ENCODE data around the gene FAM216A.
"Not testable (repeated sequence)": the region's sequence is repeated elsewhere in the genome, so short reads cannot be mapped to it uniquely, and the experiment has no call there.

Gene FAM216A

GRCh38 chr12:110468214-110469048 lies at the start of gene FAM216A, which contains the start of gene GPN3:
FAM216A (plus strand) TSS chr12:110468845; CDS start chr12:110468876, 31 bp downstream.
GPN3 (minus strand) TSS chr12:110468257; CDS start chr12:110468203, 54 bp downstream.
- no peak for TF ChIP-seq CTCF (IDR thresholded peaks at IDR 0.05)
- TF ChIP-seq ZFX (IDR thresholded peaks at IDR 0.05; ENCODE audit: borderline replicate concordance): no peak
- H3K27ac ChIP-seq: peak within 1 kb of the TSS; percentile 96

- not testable (repeated sequence) for H3K27ac ChIP-seq
These were observed 48.0 kb upstream of the FAM216A start for GRCh38 chr12:110420644-110421043.

- H3K27ac ChIP-seq: no peak overlapping the region
- TF ChIP-seq ZFX (IDR thresholded peaks at IDR 0.05; ENCODE audit: borderline replicate concordance) (no peak), CTCF (IDR thresholded peaks at IDR 0.05) (no peak)
These were observed 47.4 kb upstream of the FAM216A start for GRCh38 chr12:110421159-110421661.

- H3K27ac ChIP-seq: no peak overlapping the region
- TF ChIP-seq ZFX (IDR thresholded peaks at IDR 0.05; ENCODE audit: borderline replicate concordance): no peak
- TF ChIP-seq CTCF (IDR thresholded peaks at IDR 0.05): no peak
These were observed 46.9 kb upstream of the FAM216A start for GRCh38 chr12:110421701-110422100.

GRCh38 chr12:110424237-110424636 lies 44.4 kb upstream of the FAM216A start:
- H3K27ac ChIP-seq: no peak overlapping the region
- no peak for TF ChIP-seq CTCF (IDR thresholded peaks at IDR 0.05)
- no peak for TF ChIP-seq ZFX (IDR thresholded peaks at IDR 0.05; ENCODE audit: borderline replicate concordance)

GRCh38 chr12:110426406-110426805 lies 42.2 kb upstream of the FAM216A start:
- H3K27ac ChIP-seq: no peak overlapping the region
- TF ChIP-seq ZFX (IDR thresholded peaks at IDR 0.05; ENCODE audit: borderline replicate concordance) (no peak), CTCF (IDR thresholded peaks at IDR 0.05) (no peak)

- H3K27ac ChIP-seq: not testable (repeated sequence)
These were observed 39.0 kb upstream of the FAM216A start for GRCh38 chr12:110429676-110430075.

GRCh38 chr12:110431957-110432587 lies 36.6 kb upstream of the FAM216A start:
- TF ChIP-seq CTCF (IDR thresholded peaks at IDR 0.05) (no peak), ZFX (IDR thresholded peaks at IDR 0.05; ENCODE audit: borderline replicate concordance) (no peak)
- H3K27ac ChIP-seq: peak overlapping the region; percentile 51

All from 22Rv1 (cell line).